Daoy (cell line): Measurements from ENCODE around the gene SEMA5A. TPM values are rescaled to one million over a fixed set of nuclear protein-coding genes. Genes with fewer than 3 reads are reported as not detected.

Source experiments
- DNase-seq: peaks from one replicate; pipeline ENCODE4 v3.0.0-alpha.2; 2015; ENCODE audit warnings: low read depth
- total RNA-seq: library from RNA; depleted of rRNA; stranded (reverse); fragments of >200 nt; shearing (Covaris generic); gene quantifications from 2 replicates; pipeline ENCODE4 v1.2.3, GENCODE V29; 2014

SEMA5A gene
- total RNA-seq, 1 experiment from 2014 or later = 0.23 TPM

- DNase-seq = no peak
Observed at GRCh38 chr5:9170026-9170425, 375.8 kb downstream of the SEMA5A start.

GRCh38 chr5:9169557-9169902, 376.3 kb downstream of the SEMA5A start:
- DNase-seq = no peak

- no peak for DNase-seq
Observed at GRCh38 chr5:9168791-9169556, 376.9 kb downstream of the SEMA5A start.

GRCh38 chr5:9166202-9167112, 379.4 kb downstream of the SEMA5A start:
- DNase-seq = no peak

GRCh38 chr5:9165546-9165945, 380.3 kb downstream of the SEMA5A start:
- no peak for DNase-seq

GRCh38 chr5:9160747-9161146, 385.1 kb downstream of the SEMA5A start:
- DNase-seq = no peak

GRCh38 chr5:9157811-9158210, 388.1 kb downstream of the SEMA5A start:
- DNase-seq = no peak

GRCh38 chr5:9157020-9157419, 388.9 kb downstream of the SEMA5A start:
- no peak for DNase-seq

GRCh38 chr5:9156282-9156681, 389.6 kb downstream of the SEMA5A start:
- no peak for DNase-seq

GRCh38 chr5:9151684-9152427, 394.0 kb downstream of the SEMA5A start:
- no peak for DNase-seq

GRCh38 chr5:9149988-9150387, 395.9 kb downstream of the SEMA5A start:
- DNase-seq = peak; percentile 33

GRCh38 chr5:9148242-9148641, 397.6 kb downstream of the SEMA5A start:
- no peak for DNase-seq

- no peak for DNase-seq
Observed at GRCh38 chr5:9140711-9141110, 405.2 kb downstream of the SEMA5A start.

- DNase-seq = no peak
Observed at GRCh38 chr5:9140202-9140601, 405.7 kb downstream of the SEMA5A start.

GRCh38 chr5:9139344-9139743, 406.5 kb downstream of the SEMA5A start:
- DNase-seq = no peak

GRCh38 chr5:9128136-9128535, 417.7 kb downstream of the SEMA5A start:
- no peak for DNase-seq

- DNase-seq = no peak
Observed at GRCh38 chr5:9126490-9126889, 419.4 kb downstream of the SEMA5A start.

- DNase-seq = no peak
Observed at GRCh38 chr5:9125852-9126251, 420.0 kb downstream of the SEMA5A start.

GRCh38 chr5:9124838-9125237, 421.0 kb downstream of the SEMA5A start:
- DNase-seq = no peak

- DNase-seq = no peak
Observed at GRCh38 chr5:9124071-9124470, 421.8 kb downstream of the SEMA5A start.

GRCh38 chr5:9122528-9122927, 423.3 kb downstream of the SEMA5A start:
- no peak for DNase-seq

GRCh38 chr5:9121597-9121996, 424.3 kb downstream of the SEMA5A start:
- DNase-seq = no peak
